SKM-1 (cell line): Measurements from ENCODE around the gene SAPCD1.
"Not testable (repeated sequence)": the region's sequence is repeated elsewhere in the genome, so short reads cannot be mapped to it uniquely, and the experiment has no call there.

ENCODE experiments used
- DNase-seq: peaks from one replicate; lab custom pipeline; 2025; ENCODE audit not compliant: unreplicated experiment; lab: John Stamatoyannopoulos, UW

The SAPCD1 gene

DNA sequence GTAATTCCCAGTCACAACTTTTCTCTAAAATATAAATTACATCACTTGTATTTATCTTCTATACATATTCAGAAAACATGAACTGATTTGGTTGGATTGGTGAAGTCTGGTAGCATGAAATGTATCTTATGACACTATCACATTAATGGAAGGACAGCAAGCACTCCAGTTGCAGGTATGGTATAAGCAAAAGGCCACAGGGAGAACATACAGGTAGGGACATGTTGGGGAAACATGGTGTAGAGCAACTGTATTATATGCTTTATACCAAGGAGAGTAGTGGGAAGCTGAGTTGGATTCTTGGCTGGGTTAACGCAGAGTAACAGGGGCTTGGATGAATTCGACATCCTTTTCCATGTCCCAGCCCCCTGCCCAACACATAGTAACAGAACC lies 34.5 kb downstream of the SAPCD1 start:
- DNase-seq, result no peak

DNA sequence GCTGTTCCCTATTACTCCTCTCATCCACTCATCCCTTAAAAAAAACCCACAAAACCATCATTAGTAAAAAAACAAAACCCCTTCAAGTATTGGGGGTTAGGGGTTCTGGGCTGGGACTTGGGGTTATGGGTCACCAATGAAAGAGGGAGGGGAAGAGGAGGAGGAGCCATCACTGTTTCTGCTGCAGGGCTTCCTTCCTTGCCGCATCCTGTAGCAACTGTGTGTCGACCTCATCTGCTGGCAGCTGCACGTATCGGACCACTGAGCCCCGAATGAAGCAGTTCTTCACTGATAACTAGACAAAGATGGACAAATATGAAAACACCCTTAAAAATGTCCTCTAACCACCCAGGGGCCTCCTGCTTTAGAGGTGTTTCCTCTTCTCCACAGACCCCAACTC lies 35.1 kb downstream of the SAPCD1 start:
- no peak for DNase-seq

DNA sequence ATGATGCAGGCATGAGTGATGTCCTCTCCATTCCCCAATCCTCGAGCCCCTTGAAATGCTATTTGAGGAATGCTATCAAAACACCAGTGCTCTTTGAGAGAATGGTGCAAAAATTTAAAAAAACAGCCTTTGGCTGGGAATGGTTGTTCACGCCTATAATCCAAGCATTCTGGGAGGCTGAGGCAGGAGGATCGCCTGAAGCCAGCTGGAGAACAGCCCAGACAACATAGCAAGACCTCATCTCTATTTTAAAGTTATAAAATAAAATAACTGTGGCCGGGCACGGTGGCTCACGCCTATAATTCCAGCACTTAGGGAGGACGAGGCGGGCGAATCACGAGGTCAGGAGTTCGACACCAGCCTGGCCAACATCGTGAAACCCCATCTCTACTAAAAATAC lies 37.3 kb downstream of the SAPCD1 start:
- no peak for DNase-seq

DNA sequence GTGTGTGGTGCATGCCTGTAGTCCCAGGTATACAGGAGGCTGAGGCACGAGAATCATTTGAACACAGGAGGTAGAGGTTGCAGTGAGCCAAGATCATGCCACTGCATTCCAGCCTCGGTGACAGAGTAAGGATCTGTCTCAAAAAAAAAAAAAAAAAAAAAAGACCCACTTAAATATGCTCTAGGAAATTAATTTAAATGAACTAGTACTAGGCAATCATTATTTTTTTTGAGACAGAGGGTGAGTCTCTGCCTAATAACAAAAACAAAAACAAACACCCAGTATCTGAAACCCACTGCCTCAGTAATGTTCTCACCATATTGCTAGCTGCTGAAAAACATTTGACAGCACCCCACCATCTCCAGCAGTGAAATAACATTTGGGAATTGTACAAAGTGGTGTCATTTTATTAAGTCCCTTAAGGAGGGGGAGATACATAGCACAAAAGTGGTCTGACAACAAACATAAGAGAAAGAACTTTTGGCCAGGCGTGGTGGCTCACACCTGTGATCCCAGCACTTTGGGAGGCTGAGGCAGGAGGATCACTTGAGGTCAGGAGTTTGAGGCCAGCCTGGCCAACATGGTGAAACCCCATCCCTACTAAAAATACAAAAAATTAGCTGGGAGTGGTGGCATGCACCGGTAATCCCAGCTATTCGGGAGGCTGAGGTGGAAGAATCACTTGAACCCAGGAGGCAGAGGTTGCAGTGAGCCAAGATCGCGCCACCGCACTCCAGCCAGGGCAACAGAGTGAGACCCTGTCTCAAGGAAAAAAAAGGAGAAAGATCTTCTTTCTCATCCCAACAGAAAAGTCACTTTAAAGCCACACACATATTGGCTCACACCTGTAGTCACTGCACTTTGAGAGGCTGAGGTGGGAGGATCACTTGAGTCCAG lies 38.8 kb downstream of the SAPCD1 start:
- DNase-seq, result not testable (repeated sequence)

DNA sequence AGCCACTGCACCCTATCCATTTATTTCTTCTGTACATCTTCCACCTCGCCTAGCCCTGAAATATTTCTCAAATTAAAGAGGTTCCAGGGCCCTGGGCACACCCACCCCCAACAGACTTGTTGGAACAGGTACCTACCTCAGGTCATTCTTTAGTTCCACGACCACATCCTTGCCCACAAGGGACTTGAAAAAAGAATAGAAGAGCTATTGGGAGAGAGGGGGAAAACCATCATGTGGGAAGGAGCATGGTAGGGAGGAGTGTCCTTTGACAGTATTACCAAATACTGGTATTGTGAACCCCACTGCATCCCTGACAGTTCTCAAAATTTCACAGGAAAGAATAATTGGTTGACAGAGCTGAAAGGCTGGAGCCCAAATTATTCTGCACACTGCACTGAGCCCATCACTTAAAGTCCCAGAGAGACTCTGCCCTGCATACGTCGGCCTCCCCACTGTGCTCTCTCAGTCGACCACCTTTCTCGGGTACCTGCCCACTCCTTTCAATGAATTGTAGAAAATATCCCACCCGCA lies 43.5 kb downstream of the SAPCD1 start:
- no peak for DNase-seq

DNA sequence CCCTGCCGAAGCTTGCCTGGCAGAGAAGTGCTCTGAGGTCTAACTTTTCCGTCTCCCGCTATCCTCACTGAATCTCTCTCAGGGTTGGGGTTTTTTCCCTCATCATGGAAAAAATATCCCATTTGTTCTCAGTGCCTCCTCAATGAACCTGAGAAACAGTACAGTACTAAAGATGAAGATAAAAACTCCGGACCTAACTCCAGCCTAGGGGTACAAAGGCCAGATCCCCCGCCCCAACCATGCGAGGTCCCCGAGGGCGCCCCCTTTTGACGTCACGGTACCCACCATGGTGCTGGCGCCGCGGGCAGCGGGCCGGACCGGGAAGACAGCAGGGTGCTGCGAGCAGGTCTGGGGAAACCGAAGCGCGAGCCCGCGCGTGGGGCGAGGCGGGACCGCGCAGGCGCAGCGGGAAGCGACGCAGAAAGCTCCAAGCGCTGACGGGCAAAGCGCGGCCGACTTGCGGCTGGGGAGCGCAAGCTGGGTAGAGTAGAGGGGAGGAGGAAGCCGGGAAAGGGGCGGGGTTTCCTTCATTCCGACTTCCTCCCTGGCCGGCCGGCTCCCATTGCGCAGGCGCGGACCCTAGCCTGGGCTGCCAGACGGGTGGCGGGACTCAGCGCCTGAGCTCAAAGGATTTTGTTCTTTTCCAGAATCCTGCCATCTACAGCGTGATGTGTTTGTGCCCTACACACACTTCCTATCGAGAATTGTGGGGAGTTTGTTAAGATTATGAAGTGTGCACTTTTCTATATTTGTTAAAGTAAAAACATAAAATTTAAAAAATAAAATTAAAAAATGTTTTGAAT lies 44.2 kb downstream of the SAPCD1 start, which contains the start of gene LSM2:
LSM2 (minus strand) TSS at position 497 of the 803 bp plus-strand sequence; CDS start at position 288, 209 bp downstream.
- DNase-seq, result peak; percentile 93

DNA sequence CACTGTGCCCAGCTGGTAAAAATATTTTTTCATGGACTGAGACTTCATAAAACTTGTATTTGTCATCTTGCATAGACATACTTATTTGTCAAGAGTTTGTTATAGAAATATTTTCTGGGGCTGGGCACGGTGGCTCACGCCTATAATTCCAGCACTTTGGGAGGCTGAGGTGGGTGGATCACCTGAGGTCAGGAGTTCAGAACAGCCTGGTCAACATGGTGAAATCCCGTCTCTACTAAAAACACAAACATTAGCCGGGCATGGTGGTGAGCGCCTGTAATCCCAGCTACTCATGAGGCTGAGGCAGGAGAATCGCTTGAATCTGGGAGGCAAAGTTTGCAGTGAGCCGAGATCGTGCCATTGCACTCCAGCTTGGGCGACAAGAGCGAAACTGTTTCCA lies 46.1 kb downstream of the SAPCD1 start:
- DNase-seq, result not testable (repeated sequence)

DNA sequence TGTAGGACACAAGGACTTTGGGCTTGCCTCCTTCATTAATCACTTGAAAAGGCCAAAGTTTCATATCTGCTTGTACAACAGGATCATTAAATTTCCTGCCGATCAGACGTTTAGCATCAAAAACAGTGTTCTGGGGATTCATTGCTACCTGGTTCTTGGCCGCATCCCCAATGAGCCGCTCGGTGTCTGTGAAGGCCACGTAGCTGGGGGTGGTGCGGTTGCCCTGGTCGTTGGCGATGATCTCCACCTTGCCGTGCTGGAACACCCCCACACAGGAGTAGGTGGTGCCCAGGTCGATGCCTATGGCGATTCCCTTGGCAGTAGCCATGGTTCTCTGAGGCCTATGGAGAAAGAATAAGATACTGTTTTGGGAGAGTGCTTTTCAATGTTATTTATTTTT lies 49.2 kb downstream of the SAPCD1 start:
- no peak for DNase-seq

DNA sequence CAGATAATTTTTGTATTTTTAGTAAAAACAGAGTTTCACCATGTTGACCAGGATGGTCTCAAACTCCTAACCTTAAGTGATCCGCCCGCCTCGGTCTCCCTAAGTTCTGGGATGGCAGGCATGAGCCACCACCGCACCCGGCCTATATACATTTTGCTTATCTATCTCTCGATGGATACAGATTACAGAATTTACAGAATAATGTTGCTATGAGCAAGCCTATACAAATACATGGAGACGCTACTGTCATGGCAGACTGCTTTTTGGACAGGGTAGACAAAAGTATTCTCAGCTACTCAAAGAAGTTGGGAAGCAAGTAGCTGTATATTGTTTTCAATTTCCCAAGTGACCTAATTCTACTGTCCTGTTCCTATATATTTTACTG lies 51.0 kb downstream of the SAPCD1 start:
- no peak for DNase-seq
